D721Med (cell line): ENCODE results near the gene SLC5A9.
A peak's percentile ranks its signal among the peaks of the same experiment; 100 is the strongest.

Experiments
- DNase-seq: peaks from one replicate; pipeline ENCODE4 v3.0.0; 2011; ENCODE audit warnings: low spot score; ENCODE audit not compliant: insufficient read length
- FAIRE-seq: peaks from 2 replicates; lab custom pipeline; 2011; peaks lifted over from hg19 to GRCh38; lab: Jason Lieb, UNC
- TF ChIP-seq, protein P1 (sequence below): IDR thresholded peaks from 2 replicates; pipeline ENCODE4 v1.5.1; 2012; ENCODE audit warnings: mild to moderate bottlenecking, control low read depth; ENCODE audit not compliant: insufficient read depth; ENCODE audit errors: missing control alignments

Gene SLC5A9

DNA sequence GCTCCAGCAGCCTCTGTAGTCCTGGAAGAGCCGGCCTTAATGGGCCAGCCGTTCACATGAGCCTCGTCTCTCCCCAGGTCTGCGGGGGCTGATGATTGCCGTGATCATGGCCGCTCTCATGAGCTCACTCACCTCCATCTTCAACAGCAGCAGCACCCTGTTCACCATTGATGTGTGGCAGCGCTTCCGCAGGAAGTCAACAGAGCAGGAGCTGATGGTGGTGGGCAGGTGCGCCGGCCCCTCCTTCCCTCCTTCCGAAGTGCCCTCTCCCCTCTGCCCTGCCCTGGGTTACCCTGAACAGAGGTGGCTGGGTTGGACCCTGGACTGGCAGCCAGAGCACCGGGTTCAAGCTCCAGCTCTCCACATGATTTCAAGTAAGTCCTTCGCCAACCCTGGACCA is 13.1 kb downstream of the SLC5A9 start:
- FAIRE-seq = no peak
- TF ChIP-seq, protein P1, sequence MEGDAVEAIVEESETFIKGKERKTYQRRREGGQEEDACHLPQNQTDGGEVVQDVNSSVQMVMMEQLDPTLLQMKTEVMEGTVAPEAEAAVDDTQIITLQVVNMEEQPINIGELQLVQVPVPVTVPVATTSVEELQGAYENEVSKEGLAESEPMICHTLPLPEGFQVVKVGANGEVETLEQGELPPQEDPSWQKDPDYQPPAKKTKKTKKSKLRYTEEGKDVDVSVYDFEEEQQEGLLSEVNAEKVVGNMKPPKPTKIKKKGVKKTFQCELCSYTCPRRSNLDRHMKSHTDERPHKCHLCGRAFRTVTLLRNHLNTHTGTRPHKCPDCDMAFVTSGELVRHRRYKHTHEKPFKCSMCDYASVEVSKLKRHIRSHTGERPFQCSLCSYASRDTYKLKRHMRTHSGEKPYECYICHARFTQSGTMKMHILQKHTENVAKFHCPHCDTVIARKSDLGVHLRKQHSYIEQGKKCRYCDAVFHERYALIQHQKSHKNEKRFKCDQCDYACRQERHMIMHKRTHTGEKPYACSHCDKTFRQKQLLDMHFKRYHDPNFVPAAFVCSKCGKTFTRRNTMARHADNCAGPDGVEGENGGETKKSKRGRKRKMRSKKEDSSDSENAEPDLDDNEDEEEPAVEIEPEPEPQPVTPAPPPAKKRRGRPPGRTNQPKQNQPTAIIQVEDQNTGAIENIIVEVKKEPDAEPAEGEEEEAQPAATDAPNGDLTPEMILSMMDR = no peak
- no peak for DNase-seq

DNA sequence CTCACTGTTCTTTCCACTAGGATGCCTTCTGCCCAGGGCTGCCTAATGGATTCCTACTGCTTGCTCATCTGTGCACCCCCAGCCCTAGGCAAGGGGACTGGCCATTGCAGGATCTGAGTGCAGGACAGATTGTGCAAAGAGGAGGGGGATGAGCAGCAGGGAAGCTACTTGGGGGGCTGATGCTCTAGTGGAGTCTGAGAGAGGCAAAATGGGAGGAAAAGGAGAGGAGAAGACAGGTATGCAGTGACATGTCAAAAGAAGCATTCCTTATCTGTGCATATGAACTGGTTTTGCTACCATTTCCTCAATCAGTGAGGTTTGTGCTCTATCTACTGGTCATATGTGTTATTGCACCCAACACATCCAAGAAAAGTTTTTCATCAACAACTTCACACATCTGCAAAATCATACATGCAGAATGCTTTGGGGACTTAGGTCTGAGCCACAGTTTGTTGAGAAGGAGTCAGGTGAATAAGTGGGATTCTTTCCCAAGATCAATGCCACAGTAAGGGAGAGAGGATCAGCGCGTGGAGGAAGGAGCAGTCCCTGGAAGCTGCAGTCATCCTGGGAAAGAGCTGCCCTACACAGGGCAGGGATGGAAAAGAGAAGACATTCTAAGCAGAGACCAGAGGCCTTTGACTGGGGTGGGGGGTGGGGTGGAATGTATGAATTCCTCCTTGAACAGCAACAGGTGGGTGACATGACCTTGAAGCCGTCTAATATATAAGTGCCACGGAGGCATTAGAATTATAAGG is 14.4 kb downstream of the SLC5A9 start:
- TF ChIP-seq, protein P1 = peak; percentile 55
- no peak for FAIRE-seq
- DNase-seq = no peak

DNA sequence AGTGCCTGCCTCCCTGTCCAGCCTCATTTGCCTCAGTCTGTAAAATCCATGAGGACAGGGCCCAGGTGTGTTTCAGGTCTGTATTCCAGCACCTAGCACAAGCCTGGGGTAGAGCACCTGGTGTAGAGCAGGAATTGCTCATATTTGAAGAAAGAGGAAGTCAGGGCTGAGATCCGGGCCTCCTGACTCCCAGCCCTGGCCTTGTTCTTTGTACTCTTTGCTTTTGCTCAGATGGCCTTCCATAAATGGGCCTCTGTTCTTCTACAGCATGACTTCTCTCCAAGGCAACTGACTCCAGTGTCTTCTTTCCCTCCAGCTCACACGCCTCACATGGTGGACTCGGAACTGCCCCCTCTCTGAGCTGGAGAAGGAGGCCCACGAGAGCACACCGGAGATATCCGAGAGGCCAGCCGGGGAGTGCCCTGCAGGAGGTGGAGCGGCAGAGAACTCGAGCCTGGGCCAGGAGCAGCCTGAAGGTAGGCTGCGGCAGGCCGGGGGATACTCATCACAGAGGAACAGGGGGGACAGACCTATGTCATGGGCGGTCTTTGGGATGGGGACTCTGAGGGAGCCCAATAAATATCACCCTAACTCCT is 19.7 kb downstream of the SLC5A9 start:
- FAIRE-seq (no peak), DNase-seq (no peak)
- TF ChIP-seq, protein P1 = no peak

DNA sequence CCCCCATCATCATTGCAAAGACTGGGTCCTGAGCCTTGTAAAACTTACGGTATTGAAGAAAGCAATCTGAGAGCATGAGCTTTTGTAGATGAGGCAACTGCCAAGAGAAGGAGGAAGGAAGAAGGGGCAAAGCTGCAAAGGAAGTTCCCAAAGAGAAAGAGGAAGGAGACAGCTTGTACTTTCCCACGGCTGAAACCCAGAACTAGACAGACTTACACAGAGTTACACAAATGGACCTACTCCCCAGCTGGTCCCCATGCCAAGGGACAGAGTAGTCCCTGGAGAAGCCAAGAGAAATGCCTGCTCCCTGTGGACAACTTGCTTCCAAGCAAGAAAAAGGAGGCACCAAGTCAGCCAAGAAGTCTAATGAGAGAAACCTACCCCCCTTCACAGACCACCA is 22.6 kb downstream of the SLC5A9 start:
- no peak for FAIRE-seq
- TF ChIP-seq, protein P1 = no peak

DNA sequence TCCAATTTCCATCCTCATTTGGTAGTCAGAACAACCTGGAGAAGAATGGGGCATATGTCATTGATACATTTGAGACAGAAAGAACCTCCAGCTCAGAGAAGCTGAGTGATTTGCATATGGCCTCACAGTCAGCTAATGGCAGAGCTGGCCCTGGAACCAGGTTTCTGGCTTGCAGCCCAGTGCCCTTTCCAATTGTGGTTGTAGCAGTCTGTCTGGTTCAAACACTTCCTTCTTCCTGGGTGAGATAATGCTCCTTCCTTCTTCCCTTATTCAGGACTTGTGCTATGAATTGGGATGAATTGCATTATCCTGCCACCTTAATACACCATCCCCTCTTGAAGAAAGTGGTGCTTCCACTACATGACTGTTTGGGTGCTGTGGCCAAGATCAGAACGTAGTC is 24.2 kb downstream of the SLC5A9 start:
- TF ChIP-seq, protein P1 = no peak
- no peak for DNase-seq
- no peak for FAIRE-seq

More for the DNA sequence above, 22.6 kb downstream of the SLC5A9 start:
- no peak for DNase-seq

DNA sequence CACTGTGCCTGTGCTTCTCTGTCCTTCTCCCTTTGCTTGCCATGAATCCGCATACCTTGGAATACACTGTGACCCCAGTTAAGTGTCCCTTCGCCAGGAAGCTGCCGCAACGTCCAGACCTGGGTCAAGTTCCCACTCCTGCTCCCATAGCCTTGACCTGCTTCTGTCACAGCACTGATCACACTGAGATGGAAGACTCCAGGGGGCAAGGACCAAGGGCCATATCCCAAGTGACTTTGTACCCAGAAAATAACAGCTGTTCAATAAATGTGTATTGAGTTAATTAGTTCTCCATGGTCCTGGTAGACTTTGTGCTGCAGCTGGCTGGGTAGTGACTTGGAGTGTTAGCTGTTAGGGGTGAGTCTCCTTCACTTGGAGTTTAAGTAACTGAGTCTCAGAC is 25.8 kb downstream of the SLC5A9 start:
- TF ChIP-seq, protein P1 = no peak
- FAIRE-seq = no peak

DNA sequence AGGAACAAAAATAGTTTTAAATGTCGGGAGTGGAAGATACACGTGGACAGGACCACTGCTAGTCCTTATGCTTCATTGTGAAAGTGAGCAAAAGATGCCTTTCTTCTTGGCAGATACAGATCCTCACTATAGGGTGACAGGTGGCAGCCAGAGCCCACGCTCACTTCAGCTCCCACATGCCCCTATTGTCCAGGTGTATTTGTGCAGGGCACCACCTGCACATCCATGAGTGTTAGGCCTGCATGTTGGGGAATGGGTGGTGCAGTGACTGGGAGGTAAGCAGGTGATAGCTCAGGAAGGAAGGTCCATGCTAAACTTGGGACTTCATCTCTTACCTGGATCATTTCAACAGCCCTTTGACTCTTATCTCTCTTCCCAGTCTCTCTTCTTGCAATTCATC is 27.4 kb downstream of the SLC5A9 start:
- TF ChIP-seq, protein P1 = no peak
- DNase-seq = no peak
- FAIRE-seq = no peak

More for the DNA sequence above, 25.8 kb downstream of the SLC5A9 start:
- no peak for DNase-seq
